Common myeloid progenitor, CD34-positive (primary cell): ENCODE measurements around the gene MET.

Experiments used
- CTCF ChIA-PET: fragments of 350-600 bp; sonication (Branson Sonifier 250); formaldehyde crosslinking; loops from one replicate; lab custom pipeline; 2021; ENCODE audit warnings: antibody characterized with exemption; lab: Charles Lee
- POLR2A ChIA-PET: fragments of 350-600 bp; sonication (Branson Sonifier 250); formaldehyde crosslinking; loops from one replicate; lab custom pipeline; 2021; ENCODE audit warnings: antibody characterized with exemption; lab: Charles Lee
- DNase-seq, 3 donors: peaks; one replicate each; pipeline versions ENCODE4 v3.0.0 to v3.0.0-alpha.2; 2013
- H3K27ac ChIP-seq, 2 experiments: 1 replicate in 1 of 2; 2 replicates in 1 of 2; pipeline ENCODE4 v1.7.0; 2013; ENCODE audit warnings: inconsistent platforms in 2 of 2, low read length in 2 of 2, mild to moderate bottlenecking in 2 of 2, low read depth in 1 of 2, moderate library complexity in 1 of 2; ENCODE audit not compliant: severe bottlenecking in 2 of 2, insufficient read depth in 1 of 2, poor library complexity in 1 of 2
- H3K27me3 ChIP-seq, 5 experiments: replicated peaks in 2 of 5; 1 replicate in 3 of 5; 2 replicates in 2 of 5; pipeline versions ENCODE4 v1.6.1 to v1.7.0; 2013; ENCODE audit warnings: low read length in 4 of 5, mild to moderate bottlenecking in 2 of 5, moderate library complexity in 2 of 5, inconsistent platforms in 1 of 5; ENCODE audit not compliant: insufficient read depth in 5 of 5, control insufficient read depth in 4 of 5
- H3K36me3 ChIP-seq, 4 experiments: 1 replicate in 2 of 4; 2 replicates in 2 of 4; pipeline versions ENCODE4 v1.6.1 to v1.7.0; 2013; ENCODE audit warnings: low read length in 3 of 4, control low read depth in 1 of 4, mild to moderate bottlenecking in 1 of 4; ENCODE audit not compliant: control insufficient read depth in 4 of 4, insufficient read depth in 4 of 4
- H3K4me1 ChIP-seq, 4 experiments: 1 replicate in 3 of 4; 2 replicates in 1 of 4; pipeline versions ENCODE4 v1.6.1 to v1.7.1; 2013; ENCODE audit warnings: low read length in 3 of 4, mild to moderate bottlenecking in 3 of 4, control low read depth in 1 of 4, inconsistent platforms in 1 of 4, moderate library complexity in 1 of 4; ENCODE audit not compliant: control insufficient read depth in 4 of 4, insufficient read depth in 4 of 4; ENCODE audit errors: control extremely low read depth in 1 of 4
- H3K4me3 ChIP-seq, 7 experiments: 1 replicate in 4 of 7; 2 replicates in 3 of 7; pipeline versions ENCODE4 v1.5.1 to v1.7.0; 2013; ENCODE audit warnings: mild to moderate bottlenecking in 7 of 7, low read length in 6 of 7, moderate library complexity in 6 of 7, inconsistent platforms in 2 of 7, low read depth in 2 of 7, control low read depth in 1 of 7; ENCODE audit not compliant: insufficient read depth in 4 of 7, control insufficient read depth in 1 of 7; ENCODE audit errors: extremely low read depth in 1 of 7
- H3K9me3 ChIP-seq, 5 experiments: 1 replicate in 4 of 5; 2 replicates in 1 of 5; pipeline versions ENCODE4 v1.6.1 to v1.7.1; 2013; ENCODE audit warnings: low read length in 4 of 5, mild to moderate bottlenecking in 2 of 5, inconsistent platforms in 1 of 5, low read depth in 1 of 5, moderate library complexity in 1 of 5; ENCODE audit not compliant: control insufficient read depth in 4 of 5, insufficient read depth in 2 of 5; ENCODE audit errors: control extremely low read depth in 1 of 5
- WGBS: methylation state at CpG from one replicate; pipeline ENCODE4 v1.1.5; 2013; ENCODE audit not compliant: insufficient coverage; 5-methylcytosine and 5-hydroxymethylcytosine counted together

MET gene

DNA sequence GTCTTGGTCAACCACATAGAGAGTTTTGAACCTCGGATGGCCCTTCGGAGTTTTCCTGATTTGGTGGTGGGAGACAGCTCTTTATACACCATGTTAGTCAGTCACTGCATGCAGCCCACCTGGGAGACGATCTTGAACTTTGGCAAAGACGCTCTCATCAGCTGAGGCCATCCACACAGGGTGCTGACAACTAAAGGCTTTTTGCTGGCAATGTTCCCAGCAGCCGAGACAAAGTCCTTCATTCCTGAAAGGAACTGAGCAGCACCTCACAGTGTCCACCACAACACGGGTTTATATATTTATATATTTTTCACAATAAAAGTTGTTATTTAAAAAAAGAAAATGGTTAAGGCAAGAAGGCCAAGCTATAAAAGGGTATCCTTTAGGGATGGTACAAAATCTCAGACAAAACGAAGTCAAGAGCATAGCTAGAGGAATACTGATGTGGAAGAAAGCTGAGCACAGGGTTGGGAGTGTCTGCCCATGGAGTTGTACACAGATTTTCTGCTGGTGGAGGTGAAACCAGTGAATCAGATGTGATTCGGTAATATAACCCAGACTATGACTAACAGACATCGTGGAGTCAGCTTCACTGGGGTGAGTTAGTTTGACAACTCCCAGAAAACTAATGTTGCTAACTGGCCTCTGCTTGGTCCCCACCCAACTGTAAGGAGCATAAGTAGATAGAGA lies 163.0 kb downstream of the MET start:
- no peaks in the 10 kb centered on the region for H3K27me3 ChIP-seq
- CTCF ChIA-PET, result interaction anchor here (0.9 to 2.4 kb wide), 4 partner anchors 16 to 33 kb away, joined by 3 to 5 read pairs (median 3); no protein-coding TSS in a partner anchor
- no peaks in the 10 kb centered on the region for H3K9me3 ChIP-seq
- H3K27ac ChIP-seq, result no peak overlapping the region
- POLR2A ChIA-PET, result interaction anchor here (0.6 kb wide), 1 partner anchor 33 kb away, joined by 6 read pairs; no protein-coding TSS in a partner anchor
- H3K4me1 ChIP-seq, result no peaks in the 10 kb centered on the region
- no peaks in the 10 kb centered on the region for H3K36me3 ChIP-seq
- DNase-seq, result no peak
- no peak overlapping the region for H3K4me3 ChIP-seq
- 100% methylated on average over 4 of the region's 9 CpGs for WGBS

GRCh38 chr7:116836048-116836447 lies 164.1 kb downstream of the MET start:
- no peaks in the 10 kb centered on the region for H3K9me3 ChIP-seq
- no peaks in the 10 kb centered on the region for H3K36me3 ChIP-seq
- DNase-seq, result no peak
- H3K4me3 ChIP-seq, result no peak overlapping the region
- H3K4me1 ChIP-seq, result no peaks in the 10 kb centered on the region
- no peaks in the 10 kb centered on the region for H3K27me3 ChIP-seq
- WGBS, result 100% methylated on average over 1 of the region's 2 CpGs
- CTCF ChIA-PET, result interaction anchor here (1.0 to 2.4 kb wide), 4 partner anchors 10 to 32 kb away, joined by 3 to 5 read pairs (median 4); no protein-coding TSS in a partner anchor
- H3K27ac ChIP-seq, result no peak overlapping the region
- POLR2A ChIA-PET, result no interaction called here

DNA sequence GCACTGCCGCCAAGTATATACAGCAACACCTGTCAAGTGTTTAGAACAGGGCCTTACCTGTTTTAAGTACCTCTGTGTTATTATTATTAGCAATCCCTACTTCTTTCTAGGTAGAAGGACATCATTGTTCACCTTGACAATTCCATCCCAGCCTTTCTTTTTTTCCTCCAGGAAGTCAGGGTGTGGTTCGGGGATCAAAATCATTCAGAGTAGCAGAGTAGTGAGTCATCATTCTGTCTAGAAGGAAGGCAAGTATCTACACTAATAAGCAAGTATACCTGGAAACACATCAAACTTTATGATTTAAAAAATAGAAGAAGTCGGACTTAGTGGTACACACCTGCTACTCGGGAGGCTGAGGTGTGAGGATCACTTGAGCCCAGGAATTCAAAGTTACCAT lies 164.9 kb downstream of the MET start:
- H3K4me1 ChIP-seq, result peaks cover 0 to under 1% (median under 1%) of the 10 kb centered on the region in 4 experiments
- CTCF ChIA-PET, result interaction anchor here (1.1 to 2.4 kb wide), 2 partner anchors 11 to 31 kb away, joined by 3 to 5 read pairs; no protein-coding TSS in a partner anchor
- H3K27me3 ChIP-seq, result no peaks in the 10 kb centered on the region
- no peak for DNase-seq
- POLR2A ChIA-PET, result no interaction called here
- 83% methylated on average over 1 of the region's 4 CpGs for WGBS
- no peaks in the 10 kb centered on the region for H3K9me3 ChIP-seq
- no peak overlapping the region for H3K4me3 ChIP-seq
- H3K36me3 ChIP-seq, result no peaks in the 10 kb centered on the region
- no peak overlapping the region for H3K27ac ChIP-seq

DNA sequence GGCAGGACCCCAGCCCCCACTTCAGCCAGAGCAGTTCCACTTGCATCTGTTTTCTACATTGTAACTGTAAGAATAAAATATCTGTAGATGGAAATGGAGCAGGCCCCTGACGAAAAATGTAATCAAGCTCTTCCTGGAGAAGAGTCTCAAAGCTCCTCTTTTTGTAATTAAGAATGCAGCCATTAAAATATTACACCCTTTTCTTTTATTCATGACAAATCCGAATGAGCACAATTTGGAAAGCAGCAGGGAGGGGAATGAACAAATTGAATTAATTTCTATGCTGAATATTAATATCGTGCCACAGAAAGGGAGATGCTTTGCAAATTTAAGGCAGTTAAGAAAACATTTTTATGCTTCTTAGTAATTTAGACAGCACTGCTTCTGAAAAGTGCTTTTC lies 165.6 kb downstream of the MET start:
- 100% methylated on average over 3 of the region's 3 CpGs for WGBS
- no peaks in the 10 kb centered on the region for H3K27me3 ChIP-seq
- ChIA-PET CTCF (no interaction called here), POLR2A (no interaction called here)
- H3K4me1 ChIP-seq, result peaks cover 0 to 7% (median 5%) of the 10 kb centered on the region in 4 experiments
- no peak overlapping the region for H3K4me3 ChIP-seq
- no peaks in the 10 kb centered on the region for H3K36me3 ChIP-seq
- DNase-seq, result no peak
- no peaks in the 10 kb centered on the region for H3K9me3 ChIP-seq
- no peak overlapping the region for H3K27ac ChIP-seq

DNA sequence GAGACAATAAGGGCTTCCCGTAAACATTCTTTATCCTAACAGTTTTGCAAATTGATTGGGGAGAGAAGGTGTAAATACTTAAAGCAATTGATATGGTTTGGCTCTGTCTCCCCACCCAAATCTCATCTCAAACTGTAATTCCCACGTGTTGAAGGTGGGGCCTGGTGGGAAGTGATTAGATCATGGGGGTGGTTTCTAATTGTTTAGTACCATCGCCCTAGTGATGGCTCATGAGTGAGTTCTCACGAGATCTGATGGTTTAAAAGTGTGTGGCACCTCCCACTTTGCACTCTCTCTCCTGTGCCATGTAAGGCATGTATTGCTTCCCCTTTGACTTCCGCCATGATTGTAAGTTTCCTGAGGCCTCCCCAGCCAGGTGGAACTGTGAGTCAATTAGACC lies 168.3 kb downstream of the MET start:
- POLR2A ChIA-PET, result no interaction called here
- CTCF ChIA-PET, result interaction anchor here (0.6 to 1.0 kb wide), 2 partner anchors 12 to 14 kb away, joined by 3 read pairs; no protein-coding TSS in a partner anchor
- WGBS, result 67% methylated on average over 2 of the region's 5 CpGs

DNA sequence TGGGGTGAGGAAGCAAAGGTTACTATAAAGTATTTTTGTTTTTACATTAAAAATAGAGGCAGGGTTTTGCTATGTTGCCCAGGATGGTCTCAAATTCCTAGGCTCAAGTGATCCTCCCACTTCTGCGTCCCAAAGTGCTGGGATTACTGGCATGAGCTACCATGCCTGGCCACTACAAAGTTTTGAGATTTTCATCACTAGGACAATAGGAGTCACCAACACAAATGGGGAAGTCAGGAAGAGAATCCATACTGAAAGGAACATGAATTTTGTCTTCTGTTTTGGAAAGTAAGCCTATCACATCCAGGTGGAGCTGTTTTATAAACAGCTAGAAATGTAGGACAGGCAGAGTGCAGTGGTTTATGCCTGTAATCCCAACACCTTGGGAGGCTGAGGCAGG lies 170.4 kb downstream of the MET start:
- peaks cover 7 to 21% (median 18%) of the 10 kb centered on the region in 4 experiments for H3K4me1 ChIP-seq
- POLR2A ChIA-PET, result interaction anchor here (1.2 kb wide), 1 partner anchor 15 kb away, joined by 3 read pairs; no protein-coding TSS in a partner anchor
- no peak for DNase-seq
- H3K36me3 ChIP-seq, result no peaks in the 10 kb centered on the region
- CTCF ChIA-PET, result interaction anchor here (1.2 to 1.4 kb wide), 2 partner anchors 16 to 32 kb away, joined by 3 read pairs; no protein-coding TSS in a partner anchor
- no peak overlapping the region for H3K4me3 ChIP-seq
- no peaks in the 10 kb centered on the region for H3K27me3 ChIP-seq
- WGBS, result 100% methylated on average over 1 of the region's 1 CpG
- H3K27ac ChIP-seq, result no peak overlapping the region
- no peaks in the 10 kb centered on the region for H3K9me3 ChIP-seq

More for the DNA sequence above, 168.3 kb downstream of the MET start:
- no peaks in the 10 kb centered on the region for H3K36me3 ChIP-seq
- DNase-seq, result peak in 2 of 3 donors; percentile 27 to 48
- H3K27me3 ChIP-seq, result no peaks in the 10 kb centered on the region
- H3K27ac ChIP-seq, result no peak overlapping the region
- H3K4me3 ChIP-seq, result no peak overlapping the region
- H3K4me1 ChIP-seq, result peaks cover 7 to 21% (median 18%) of the 10 kb centered on the region in 4 experiments
- no peaks in the 10 kb centered on the region for H3K9me3 ChIP-seq

- POLR2A ChIA-PET, result interaction anchor here (0.6 to 0.7 kb wide), 2 partner anchors 16 to 20 kb away, joined by 3 to 5 read pairs; no protein-coding TSS in a partner anchor
- Histone ChIP-seq H3K27me3 (no peaks in the 10 kb centered on the region), H3K4me3 (peak overlapping the region in 4 of 7 experiments; percentile 40 to 74 (median 58)), H3K36me3 (no peaks in the 10 kb centered on the region), H3K27ac (peak overlapping the region in 1 of 2 experiments; percentile 69), H3K9me3 (no peaks in the 10 kb centered on the region), H3K4me1 (peaks cover 7 to 21% (median 18%) of the 10 kb centered on the region in 4 experiments)
- 0% methylated on average over 4 of the region's 4 CpGs for WGBS
- DNase-seq, result peak; percentile 70 to 88 (median 85)
- CTCF ChIA-PET, result interaction anchor here (1.2 to 2.1 kb wide), 4 partner anchors 16 to 33 kb away, joined by 3 to 7 read pairs (median 3); partner anchors contain the start of gene CAPZA2
Measured at GRCh38 chr7:116843378-116843777, 171.4 kb downstream of the MET start.
